PC-9 (cell line): ENCODE data around the gene ATAD3A. TPM values are rescaled to one million over a fixed set of nuclear protein-coding genes. Genes with fewer than 3 reads are reported as not detected.
"Not testable (repeated sequence)": the region's sequence is repeated elsewhere in the genome, so short reads cannot be mapped to it uniquely, and the experiment has no call there.

Experiments used
- BruUV-seq: library from RNA; stranded (reverse); fragments of 400-500 nt; replicated peaks from 2 replicates; lab custom pipeline; 2021; lab: Mats Ljungman, UMichigan
- CTCF ChIA-PET: fragments of 300-600 bp; sonication (Branson Sonifier 250); formaldehyde crosslinking; loops from one replicate; lab custom pipeline; 2022; ENCODE audit warnings: antibody characterized with exemption; lab: Charles Lee
- POLR2A ChIA-PET: fragments of 300-600 bp; sonication (Branson Sonifier 250); formaldehyde crosslinking; loops from one replicate; lab custom pipeline; 2022; ENCODE audit warnings: antibody characterized with exemption; ENCODE audit not compliant: unreplicated experiment; lab: Charles Lee
- DNase-seq, 2 experiments: peaks; one replicate each; pipeline versions ENCODE4 v3.0.0 to v3.0.0-alpha.2; 2015 to 2022; ENCODE audit warnings: mixed read lengths in 1 of 2
- H2AFZ ChIP-seq: fragments of 200-600 bp; sonication (generic); 2 replicates; pipeline ENCODE4 v1.8.1; 2017; ENCODE audit warnings: antibody characterized with exemption
- H3F3A ChIP-seq: fragments of 200-600 bp; sonication (generic); 2 replicates; pipeline ENCODE4 v1.8.1; 2017; ENCODE audit warnings: antibody characterized with exemption, mild to moderate bottlenecking, low read depth; ENCODE audit not compliant: insufficient read depth
- H3K27ac ChIP-seq: fragments of 200-600 bp; sonication (generic); 2 replicates; pipeline ENCODE4 v1.6.1; 2016; ENCODE audit warnings: mixed run types
- H3K27me3 ChIP-seq: fragments of 200-600 bp; sonication (generic); 2 replicates; pipeline ENCODE4 v1.6.1; 2016; ENCODE audit warnings: low read depth, mixed run types; ENCODE audit not compliant: insufficient read depth
- H3K36me3 ChIP-seq: fragments of 200-600 bp; sonication (generic); 2 replicates; pipeline ENCODE4 v1.6.1; 2016; ENCODE audit warnings: low read depth, mixed run types
- H3K4me1 ChIP-seq: fragments of 200-600 bp; sonication (generic); replicated peaks from 2 replicates; pipeline ENCODE4 v1.6.1; 2016; ENCODE audit warnings: mixed run types; ENCODE audit not compliant: insufficient read depth
- H3K4me2 ChIP-seq: fragments of 200-600 bp; sonication (generic); 2 replicates; pipeline ENCODE4 v1.6.1; 2017; ENCODE audit warnings: mixed run types
- H3K4me3 ChIP-seq: fragments of 200-600 bp; sonication (generic); 2 replicates; pipeline ENCODE4 v1.6.1; 2016; ENCODE audit warnings: mixed run types
- H3K79me2 ChIP-seq: fragments of 200-600 bp; sonication (generic); 2 replicates; pipeline ENCODE4 v1.6.1; 2017; ENCODE audit warnings: low read depth, mixed run types
- H3K9me2 ChIP-seq: fragments of 200-600 bp; sonication (generic); 2 replicates; pipeline ENCODE4 v1.8.1; 2017; ENCODE audit warnings: mild to moderate bottlenecking; ENCODE audit not compliant: insufficient read depth
- H3K9me3 ChIP-seq: fragments of 200-600 bp; sonication (generic); 2 replicates; pipeline ENCODE4 v1.8.1; 2016; ENCODE audit warnings: low read depth; ENCODE audit not compliant: insufficient read depth
- H4K20me1 ChIP-seq: fragments of 200-600 bp; sonication (generic); 2 replicates; pipeline ENCODE4 v1.8.1; 2017; ENCODE audit not compliant: insufficient read depth
- CTCF ChIP-seq: fragments of 200-600 bp; sonication (generic); conservative IDR thresholded peaks from 2 replicates; pipeline ENCODE4 v1.6.1; 2017; ENCODE audit warnings: mixed run types, antibody characterized with exemption, mild to moderate bottlenecking, moderate library complexity
- EZH2 ChIP-seq: fragments of 200-600 bp; sonication (generic); IDR thresholded peaks from 2 replicates; pipeline ENCODE4 v1.8.0; 2017; ENCODE audit warnings: antibody characterized with exemption, low read depth
- intact Hi-C: fragments of 100-400 bp; cut with micrococcal nuclease; formaldehyde crosslinking; loops from one replicate; pipeline ENCODE4 v1.10.0; 2022; ENCODE audit not compliant: unreplicated experiment
- total RNA-seq: library from RNA; stranded (reverse); gene quantifications from 2 replicates; pipeline ENCODE4 v1.2.3, GENCODE V29; 2021

Gene ATAD3A
- total RNA-seq, 1 experiment from 2014 or later: 43.6 TPM

GRCh38 chr1:1521331-1521730, 9.4 kb downstream of the ATAD3A start:
- no peak overlapping the region for H3K4me2 ChIP-seq
- no peaks in the 10 kb centered on the region for H3K9me2 ChIP-seq
- H3K27ac ChIP-seq: no peak overlapping the region
- H3K9me3 ChIP-seq: no peaks in the 10 kb centered on the region
- TF ChIP-seq CTCF (no peak), EZH2 (no peak)
- H3K27me3 ChIP-seq: no peaks in the 10 kb centered on the region
- no peaks in the 10 kb centered on the region for H3K4me1 ChIP-seq
- H4K20me1 ChIP-seq: peaks cover 7% of the 10 kb centered on the region; the same call in 1 of the 2 replicates
- H3K4me3 ChIP-seq: no peak overlapping the region
- H2AFZ ChIP-seq: no peak overlapping the region
- BruUV-seq: no TSS peak
- ChIA-PET POLR2A (no interaction called here), CTCF (no interaction called here)
- peaks cover 6% of the 10 kb centered on the region for H3K36me3 ChIP-seq
- H3F3A ChIP-seq: no peaks in the 10 kb centered on the region
- DNase-seq: no peak
- intact Hi-C loops: no loop called here
- H3K79me2 ChIP-seq: 0 out of 2 replicates have a peak, but pooled peaks cover 4% of the 10 kb centered on the region

GRCh38 chr1:1522536-1522935, 10.6 kb downstream of the ATAD3A start:
- H3K9me2 ChIP-seq, H3K4me1 ChIP-seq, H3K4me2 ChIP-seq, intact Hi-C loops, CTCF ChIA-PET, H3K79me2 ChIP-seq, POLR2A ChIA-PET, DNase-seq, H3K4me3 ChIP-seq, BruUV-seq, H2AFZ ChIP-seq, H3K36me3 ChIP-seq, H3K27ac ChIP-seq, H3K27me3 ChIP-seq, H3K9me3 ChIP-seq, H3F3A ChIP-seq, H4K20me1 ChIP-seq: not testable (repeated sequence)

- H2AFZ ChIP-seq, H3K4me3 ChIP-seq, H3K4me1 ChIP-seq, H3F3A ChIP-seq, H4K20me1 ChIP-seq, H3K4me2 ChIP-seq, H3K79me2 ChIP-seq, H3K9me2 ChIP-seq, POLR2A ChIA-PET, DNase-seq, CTCF ChIA-PET, H3K27ac ChIP-seq, intact Hi-C loops, H3K27me3 ChIP-seq, BruUV-seq, H3K9me3 ChIP-seq, H3K36me3 ChIP-seq: not testable (repeated sequence)
Measured at GRCh38 chr1:1523226-1523625, 11.3 kb downstream of the ATAD3A start.

- H3K9me3 ChIP-seq, POLR2A ChIA-PET, H3K4me2 ChIP-seq, CTCF ChIA-PET, H3K36me3 ChIP-seq, H3K4me3 ChIP-seq, DNase-seq, H3K9me2 ChIP-seq, H3K79me2 ChIP-seq, H3K27ac ChIP-seq, H2AFZ ChIP-seq, H4K20me1 ChIP-seq, BruUV-seq, H3K4me1 ChIP-seq, H3K27me3 ChIP-seq, intact Hi-C loops, H3F3A ChIP-seq: not testable (repeated sequence)
Measured at GRCh38 chr1:1523651-1524050, 11.7 kb downstream of the ATAD3A start.

- CTCF ChIA-PET: interaction anchor here (0.6 kb wide), 1 partner anchor 384 kb away, joined by 4 read pairs; no protein-coding TSS in a partner anchor
- H3K36me3 ChIP-seq, BruUV-seq: not testable (repeated sequence)
Measured at GRCh38 chr1:1524750-1525383, 12.9 kb downstream of the ATAD3A start.

GRCh38 chr1:1526476-1526875, 14.5 kb downstream of the ATAD3A start:
- H3K79me2 ChIP-seq, H3K4me2 ChIP-seq, CTCF ChIA-PET, H3K4me3 ChIP-seq, H3K9me3 ChIP-seq, H3K4me1 ChIP-seq, intact Hi-C loops, POLR2A ChIA-PET, H3K27ac ChIP-seq, H2AFZ ChIP-seq, H4K20me1 ChIP-seq, DNase-seq, H3K9me2 ChIP-seq, BruUV-seq, H3F3A ChIP-seq, H3K36me3 ChIP-seq, H3K27me3 ChIP-seq: not testable (repeated sequence)

More at GRCh38 chr1:1524750-1525383, 12.9 kb downstream of the ATAD3A start:
- H3K27me3 ChIP-seq, DNase-seq, H4K20me1 ChIP-seq, H3K79me2 ChIP-seq, intact Hi-C loops, H3F3A ChIP-seq, H2AFZ ChIP-seq, H3K9me3 ChIP-seq, POLR2A ChIA-PET, H3K4me3 ChIP-seq, H3K4me1 ChIP-seq, H3K4me2 ChIP-seq, H3K27ac ChIP-seq, H3K9me2 ChIP-seq: not testable (repeated sequence)
